Fibroblast of skin of right quadriceps (primary cell): ENCODE results near the gene WDR17.
"Not testable (repeated sequence)": the region's sequence is repeated elsewhere in the genome, so short reads cannot be mapped to it uniquely, and the experiment has no call there.

ENCODE experiments used
- DNase-seq: peaks from one replicate; pipeline ENCODE4 v3.0.0-alpha.2; 2013

The WDR17 gene

DNA sequence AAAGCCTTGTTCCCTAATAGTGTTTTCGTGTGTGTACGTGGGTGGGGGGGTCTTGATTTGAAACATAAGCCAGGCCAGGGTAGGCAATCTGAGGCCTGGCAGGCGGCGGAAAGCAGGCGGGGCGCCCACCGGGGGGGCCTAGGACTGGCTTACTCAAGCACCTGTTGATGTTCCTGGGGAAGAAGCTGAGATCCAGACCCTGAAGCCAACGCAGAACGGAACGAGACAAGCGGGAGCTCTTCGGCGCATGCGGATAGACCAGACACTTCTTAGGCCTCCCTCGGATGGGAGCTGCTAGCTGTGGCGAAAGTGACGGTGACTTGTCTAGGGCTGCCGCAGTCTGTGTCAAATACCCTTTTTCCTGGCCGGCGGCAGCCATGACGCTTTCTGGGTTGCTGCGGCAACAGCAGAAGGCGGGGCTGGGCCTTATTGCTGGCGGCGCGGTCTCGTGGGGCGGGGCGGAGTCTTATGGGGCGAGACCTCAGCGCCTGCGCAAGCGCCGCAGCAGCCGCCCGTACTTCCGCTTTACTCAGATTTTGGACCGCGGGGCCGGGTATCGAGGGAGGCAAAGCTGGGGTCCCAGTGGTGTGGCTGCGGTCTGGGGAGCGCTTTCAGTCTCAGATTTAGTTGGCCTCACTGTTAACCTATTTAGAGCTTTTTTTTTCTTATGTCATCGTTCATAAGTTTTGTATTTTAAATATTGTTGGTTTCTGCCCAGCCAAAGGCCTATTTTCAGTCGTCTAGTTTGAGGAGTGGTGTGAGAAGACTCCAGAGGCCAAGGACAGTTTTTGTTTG lies 129.7 kb downstream of the WDR17 start, which contains the start of gene SPATA4:
Gene SPATA4 (minus strand): TSS at position 402 of the 795 bp plus-strand sequence. CDS start 23 bp downstream, at position 379.
- DNase-seq: peak; percentile 91

DNA sequence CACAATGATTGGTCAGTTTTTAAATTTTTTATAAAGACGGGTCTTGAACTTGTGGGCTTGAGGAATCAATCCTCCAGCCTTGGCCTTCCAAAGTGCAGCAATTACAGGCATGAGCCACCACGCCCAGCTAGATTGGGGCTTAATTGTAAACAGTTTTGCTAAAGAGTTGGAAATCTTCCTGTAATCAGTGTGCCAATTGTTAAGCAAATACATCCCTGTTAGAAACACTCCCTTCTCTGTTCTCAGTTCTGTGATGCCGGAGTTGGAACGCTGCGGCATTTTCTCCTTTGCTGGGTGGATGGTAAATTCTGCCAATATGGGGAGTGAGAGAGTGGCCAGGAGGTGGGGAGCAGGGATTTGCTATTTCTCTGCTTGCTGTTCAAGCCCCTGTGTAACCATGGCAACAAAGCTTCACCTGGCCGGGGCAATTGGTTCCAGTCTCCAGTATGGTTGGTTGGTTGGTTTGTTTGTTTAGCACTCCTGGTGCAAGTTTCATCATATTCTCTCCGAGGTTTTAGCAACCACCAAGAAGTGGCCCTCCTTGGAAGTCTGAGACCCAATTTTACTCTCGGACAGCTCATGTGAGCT lies 132.8 kb downstream of the WDR17 start:
- no peak for DNase-seq

DNA sequence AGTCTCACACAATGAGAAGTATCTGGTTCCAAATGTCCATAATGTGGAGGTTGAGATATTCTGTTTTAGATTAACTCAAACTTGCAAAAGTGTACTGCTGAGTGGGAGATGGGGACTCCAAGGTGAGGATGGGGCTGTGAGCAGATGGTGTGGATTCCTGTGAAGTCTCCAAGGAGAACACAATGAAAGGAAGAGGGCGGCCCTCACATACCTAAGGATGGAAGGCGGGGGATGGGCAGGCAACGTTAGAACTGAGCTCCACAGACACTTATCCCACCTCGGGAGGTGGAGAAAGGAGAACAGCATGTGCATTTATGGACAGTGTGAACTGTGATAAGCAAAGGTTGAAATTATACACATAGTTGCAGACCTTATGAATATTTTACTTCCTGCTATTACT lies 139.7 kb downstream of the WDR17 start:
- no peak for DNase-seq

DNA sequence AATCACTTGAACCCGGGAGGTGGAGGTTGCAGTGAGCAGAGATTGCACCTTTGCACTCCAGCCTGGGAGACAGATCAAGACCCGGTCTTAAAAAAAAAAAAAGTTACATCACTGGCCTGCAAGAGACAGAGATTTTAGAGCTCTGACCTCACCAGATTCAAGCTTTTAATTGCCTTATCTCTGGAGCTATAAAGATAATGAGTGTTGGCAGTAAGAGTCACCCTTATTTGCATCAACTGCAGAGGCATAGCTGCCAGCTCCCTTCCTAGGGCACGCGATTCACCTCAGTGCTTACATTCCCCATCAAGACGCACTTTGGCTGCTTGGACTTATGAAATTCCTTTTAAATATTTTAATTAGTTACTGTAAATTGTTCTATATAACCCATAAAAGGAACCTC lies 142.2 kb downstream of the WDR17 start:
- DNase-seq: no peak

DNA sequence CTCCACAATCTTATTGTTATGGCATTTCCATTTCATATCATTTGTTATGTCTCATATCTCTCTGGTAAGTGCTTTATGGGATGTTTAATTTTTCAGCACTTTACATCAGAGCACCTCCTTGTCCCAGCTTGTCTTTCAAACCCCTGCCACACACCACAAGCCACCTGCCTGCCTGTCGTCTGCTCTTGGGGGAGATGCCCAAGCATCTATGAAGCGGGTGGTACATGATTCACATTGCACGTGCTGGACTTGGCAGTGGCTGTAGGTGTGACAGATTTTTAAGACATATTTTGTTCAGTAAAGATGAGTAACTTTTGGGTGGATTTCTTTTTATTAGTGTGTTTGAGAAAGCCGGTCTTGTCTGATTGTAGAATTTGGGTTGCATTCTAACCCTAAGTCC lies 143.9 kb downstream of the WDR17 start:
- DNase-seq: no peak

DNA sequence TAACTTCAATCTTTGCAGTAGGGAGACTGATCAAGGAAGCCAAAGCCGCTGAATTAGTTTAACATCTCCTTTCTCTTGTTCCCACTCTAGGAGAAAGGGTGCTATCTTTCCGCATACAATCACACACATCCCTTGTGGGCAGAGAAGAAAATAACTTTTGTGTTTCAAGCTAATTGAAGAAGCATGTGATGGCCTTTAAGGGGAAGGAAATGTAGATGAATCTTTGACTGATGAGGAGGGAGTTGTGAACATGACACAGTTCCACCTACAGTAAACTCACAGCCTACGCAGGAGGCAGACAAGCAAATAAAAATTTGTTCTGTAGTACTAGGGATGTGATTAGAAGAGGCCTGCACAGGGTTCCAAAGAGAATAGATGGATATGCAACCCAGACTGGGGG lies 144.5 kb downstream of the WDR17 start:
- DNase-seq: no peak

DNA sequence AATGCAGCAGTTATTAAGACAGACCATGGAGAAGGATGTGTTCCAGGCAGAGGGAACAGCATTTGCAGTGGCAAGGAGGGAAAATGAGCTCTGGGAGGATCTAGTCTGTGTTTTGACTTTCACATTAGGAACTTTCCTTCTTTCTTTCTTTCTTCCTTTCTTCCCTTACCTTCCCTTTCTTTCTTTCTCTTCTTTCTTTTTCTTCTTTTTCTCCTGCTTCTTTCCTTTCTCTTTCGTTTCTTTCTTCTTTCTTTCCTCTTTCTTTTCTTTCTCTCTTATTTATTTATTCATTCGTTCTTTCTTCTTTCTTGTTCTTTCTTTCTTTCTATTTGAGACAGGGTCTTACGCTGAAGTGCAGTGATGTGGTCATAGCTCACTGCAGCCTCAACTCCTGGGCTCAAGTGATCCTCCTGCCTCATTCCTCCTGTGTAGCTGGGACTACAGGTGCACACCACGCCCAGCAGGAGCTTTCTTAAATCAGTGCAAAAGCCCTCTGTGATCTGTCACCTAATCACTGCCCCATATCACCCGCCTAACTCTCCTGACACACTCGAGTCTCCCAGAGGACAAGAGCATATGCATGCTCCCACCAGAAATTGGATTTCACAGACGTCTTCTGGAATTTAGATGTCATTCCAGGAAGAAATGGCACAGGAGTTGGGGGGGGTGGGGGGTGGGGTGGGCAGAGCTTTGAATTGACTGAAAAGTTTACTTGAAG lies 145.1 kb downstream of the WDR17 start:
- no peak for DNase-seq

DNA sequence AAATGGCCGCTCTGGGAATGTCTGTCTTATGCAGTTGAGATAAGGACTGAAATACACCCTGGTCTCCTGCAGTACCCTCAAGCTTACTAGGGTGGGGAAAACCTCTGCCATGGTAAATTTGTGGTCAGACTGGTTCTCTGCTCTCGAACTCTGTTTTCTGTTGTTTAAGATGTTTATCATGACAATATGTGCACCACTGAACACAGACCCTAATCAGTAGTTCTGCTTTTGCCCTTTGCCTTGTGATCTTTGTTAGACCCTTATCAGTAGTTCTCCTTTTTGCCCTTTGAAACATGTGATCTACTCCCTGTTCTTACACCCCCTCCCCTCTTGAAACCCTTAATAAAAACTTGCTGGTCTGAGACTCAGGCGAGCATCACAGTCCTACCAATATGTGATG lies 146.7 kb downstream of the WDR17 start:
- DNase-seq: not testable (repeated sequence)

DNA sequence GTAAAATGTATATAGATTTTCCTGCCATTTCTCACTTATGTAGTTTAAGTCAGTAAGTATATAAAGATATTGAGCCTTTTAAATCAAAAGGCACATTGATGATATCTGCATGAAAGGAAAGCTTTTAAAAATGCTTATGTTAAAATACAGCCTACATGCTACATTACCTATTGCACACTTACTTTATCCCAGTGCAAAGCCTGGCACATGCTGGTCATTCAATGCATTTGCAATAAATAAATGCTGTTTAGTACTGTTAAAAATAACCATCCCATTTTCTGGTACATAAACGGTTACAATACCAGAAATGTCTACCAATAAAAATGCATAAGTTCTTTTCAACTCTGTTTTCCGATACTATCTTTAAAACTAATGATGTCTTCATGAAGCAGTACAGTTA lies 151.9 kb downstream of the WDR17 start:
- DNase-seq: no peak

DNA sequence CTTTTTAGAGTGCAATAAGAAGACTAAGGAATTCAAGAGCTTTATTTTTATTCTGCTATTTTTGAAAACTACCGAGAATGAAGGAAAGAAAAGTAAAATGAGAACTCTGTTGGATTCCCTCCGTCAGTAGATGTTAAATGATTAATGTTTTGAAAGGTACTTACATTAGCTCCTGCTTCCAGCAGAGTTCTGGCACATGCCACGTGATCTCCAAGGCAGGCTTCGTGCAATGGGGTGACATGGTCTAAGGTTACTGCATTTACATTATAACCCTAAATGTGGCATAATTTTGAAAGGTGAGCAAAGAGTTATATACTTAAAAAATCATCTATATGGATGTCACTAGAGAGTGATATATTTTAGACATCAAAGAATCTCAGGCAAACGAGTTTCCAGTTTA lies 156.5 kb downstream of the WDR17 start:
- no peak for DNase-seq

DNA sequence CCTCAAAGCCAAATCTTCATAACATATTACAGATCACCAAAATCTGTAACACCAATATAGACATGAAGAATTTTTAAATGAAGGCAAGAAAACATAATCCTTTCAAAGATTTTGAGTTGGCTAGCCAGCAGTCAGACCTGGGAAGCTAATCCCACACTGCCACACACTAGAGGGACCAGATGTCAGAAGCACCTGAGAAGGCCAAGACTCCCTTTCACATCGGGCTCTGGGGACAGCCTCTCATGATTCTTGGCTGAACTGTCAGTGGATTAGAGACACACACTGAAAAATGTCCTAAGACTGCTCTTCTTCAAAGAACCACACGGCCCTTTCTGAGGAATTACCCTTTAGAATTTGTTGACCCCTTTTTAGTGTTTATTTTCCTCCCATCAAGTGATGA lies 157.9 kb downstream of the WDR17 start:
- DNase-seq: no peak

DNA sequence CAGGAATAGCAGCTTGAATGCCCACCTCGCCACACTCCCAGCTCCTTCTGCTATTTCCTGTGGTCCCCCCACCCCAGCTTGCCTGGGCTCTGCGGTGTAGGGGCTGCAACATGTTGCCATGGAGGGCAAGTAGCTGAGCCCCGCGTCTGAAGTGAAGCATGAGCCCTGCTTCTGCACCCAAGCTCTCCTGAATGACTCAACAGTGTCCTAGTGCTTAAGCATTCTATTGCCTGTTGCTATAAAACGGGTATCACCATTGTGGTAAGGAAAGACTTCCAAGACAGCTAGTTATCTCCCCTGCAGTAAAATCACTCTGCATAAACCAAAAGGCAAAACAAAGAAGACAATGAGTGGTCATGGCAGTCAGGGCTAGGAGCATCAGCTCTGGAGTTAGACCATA lies 161.1 kb downstream of the WDR17 start:
- DNase-seq: no peak

DNA sequence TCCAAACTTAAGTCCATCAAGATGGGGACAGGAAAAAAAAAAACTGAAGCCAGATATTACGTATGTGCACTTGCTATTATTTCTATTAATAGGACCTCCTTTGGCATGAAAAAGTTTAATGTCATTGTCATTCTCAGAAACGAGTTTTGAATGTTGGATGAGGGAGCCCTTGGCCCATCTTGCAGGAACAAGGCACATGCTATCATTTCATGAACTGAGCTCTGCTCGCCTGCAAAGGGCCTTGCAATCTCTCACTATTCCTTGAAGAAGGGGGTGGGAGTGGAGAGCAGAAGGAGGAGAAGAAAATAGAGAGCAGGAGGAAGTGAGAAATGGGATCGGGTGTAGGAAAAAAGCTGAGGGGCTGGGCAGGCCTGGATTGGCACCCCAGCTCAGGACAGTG lies 164.0 kb downstream of the WDR17 start:
- no peak for DNase-seq
